Parathyroid adenoma (tissue), 2 donors: ENCODE measurements around the gene GOLGA8T.
"Not testable (repeated sequence)": the region's sequence is repeated elsewhere in the genome, so short reads cannot be mapped to it uniquely, and the experiment has no call there.

Experiments used
- H2AFZ ChIP-seq: fragments of 300-600 bp; sonication (generic); one replicate; pipeline ENCODE4 v1.7.0; 2017; ENCODE audit warnings: antibody characterized with exemption, mild to moderate bottlenecking
- H3K27ac ChIP-seq: fragments of 300-600 bp; sonication (generic); one replicate; pipeline ENCODE4 v1.7.0; 2017
- H3K27me3 ChIP-seq: fragments of 300-600 bp; sonication (generic); one replicate; pipeline ENCODE4 v1.7.0; 2017; ENCODE audit warnings: low read length; ENCODE audit not compliant: control insufficient read depth, insufficient read depth
- H3K36me3 ChIP-seq: fragments of 300-600 bp; sonication (generic); one replicate; pipeline ENCODE4 v1.7.0; 2017; ENCODE audit warnings: low read length; ENCODE audit not compliant: control insufficient read depth, insufficient read depth
- H3K4me1 ChIP-seq: fragments of 300-600 bp; sonication (generic); one replicate; pipeline ENCODE4 v1.7.0; 2017; ENCODE audit warnings: control low read depth
- H3K4me2 ChIP-seq: fragments of 300-600 bp; sonication (generic); one replicate; pipeline ENCODE4 v1.7.0; 2017; ENCODE audit warnings: low read length
- H3K4me3 ChIP-seq: fragments of 300-600 bp; sonication (generic); one replicate; pipeline ENCODE4 v1.7.0; 2017; ENCODE audit warnings: low read depth, low read length
- H3K79me2 ChIP-seq: fragments of 300-600 bp; sonication (generic); one replicate; pipeline ENCODE4 v1.7.0; 2017; ENCODE audit warnings: control low read depth
- H3K9ac ChIP-seq: fragments of 300-600 bp; sonication (generic); one replicate; pipeline ENCODE4 v1.7.0; 2017; ENCODE audit warnings: mild to moderate bottlenecking
- H3K9me3 ChIP-seq: fragments of 300-600 bp; sonication (generic); one replicate; pipeline ENCODE4 v1.7.0; 2017; ENCODE audit warnings: low read length; ENCODE audit not compliant: control insufficient read depth
- donor health status: primary hyperparathyroidism.

The GOLGA8T gene

DNA sequence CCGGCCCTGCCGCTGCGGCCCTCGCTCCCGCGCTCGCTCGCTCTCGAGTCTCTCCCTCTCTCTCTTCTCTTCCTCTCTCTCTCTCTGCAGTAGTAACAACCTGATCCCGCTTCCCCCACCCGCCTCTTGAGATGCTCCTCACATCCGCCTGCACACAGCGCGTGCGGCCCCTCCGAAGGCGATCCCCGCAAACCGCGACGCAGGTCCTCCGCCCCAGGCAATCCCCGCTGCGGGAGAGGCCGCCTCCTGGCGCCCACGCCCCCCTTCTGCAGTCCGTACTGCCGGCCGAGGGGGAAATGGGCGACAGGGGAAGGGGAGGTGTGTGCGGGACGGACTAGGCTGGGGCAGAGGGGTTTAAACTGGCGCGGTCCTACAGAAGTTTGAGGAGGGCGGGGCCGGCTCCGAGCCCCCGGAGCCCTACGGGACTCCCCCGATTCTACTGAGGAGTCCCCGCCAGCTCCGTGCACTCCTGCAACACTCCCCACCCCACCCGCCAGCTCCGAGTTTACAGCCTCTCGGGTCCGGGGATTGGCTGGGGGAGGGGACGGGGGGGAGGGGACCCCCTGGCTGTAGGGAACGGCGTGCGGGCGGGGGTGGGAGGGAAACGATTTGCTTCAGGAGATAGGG lies 57.4 kb downstream of the GOLGA8T start:
- not testable (repeated sequence) for H3K36me3 ChIP-seq, H3K9me3 ChIP-seq, H3K79me2 ChIP-seq, H3K27ac ChIP-seq, H2AFZ ChIP-seq, H3K4me1 ChIP-seq, H3K27me3 ChIP-seq, H3K4me3 ChIP-seq, H3K4me2 ChIP-seq, H3K9ac ChIP-seq

DNA sequence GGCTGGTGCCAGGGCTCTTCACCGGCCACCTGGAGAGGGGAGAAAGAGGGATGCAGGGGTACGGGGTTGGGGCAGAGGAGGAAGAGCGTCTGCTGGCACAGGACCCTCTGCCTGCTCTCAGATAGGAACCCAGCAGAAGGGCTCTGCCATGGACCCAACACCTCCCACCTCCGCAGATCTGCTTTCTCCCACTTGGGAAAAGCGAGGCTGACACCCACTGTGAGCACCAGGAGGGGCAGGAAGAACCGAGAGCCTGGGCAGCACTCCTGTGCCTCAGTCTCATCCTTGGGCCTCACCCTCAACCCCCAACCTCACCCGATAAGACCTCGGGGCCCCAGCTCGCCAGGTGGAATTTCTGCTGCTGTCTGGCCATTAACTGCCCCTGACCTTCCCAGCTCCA lies 58.0 kb downstream of the GOLGA8T start:
- H3K36me3 ChIP-seq, H3K27ac ChIP-seq, H3K79me2 ChIP-seq, H3K9me3 ChIP-seq, H3K4me2 ChIP-seq, H3K27me3 ChIP-seq, H3K4me3 ChIP-seq, H2AFZ ChIP-seq, H3K9ac ChIP-seq, H3K4me1 ChIP-seq: not testable (repeated sequence)
